Stimulated activated CD4-positive, alpha-beta T cell treated with anti-CD3 and anti-CD28 coated beads, Interleukin-15, amount 100 ng/mL, for 24 hours (primary cell): ENCODE measurements around the gene ESRRB.
"Not testable (repeated sequence)": the region's sequence is repeated elsewhere in the genome, so short reads cannot be mapped to it uniquely, and the experiment has no call there.

Source experiments
- DNase-seq: peaks from one replicate; pipeline ENCODE4 v3.0.0-alpha.2; 2020

Gene ESRRB

GRCh38 chr14:76500480-76500879 lies 124.5 kb downstream of the ESRRB start:
- DNase-seq, result no peak

- no peak for DNase-seq
Observed at GRCh38 chr14:76501156-76501720, 125.3 kb downstream of the ESRRB start.

- DNase-seq, result no peak
Observed at GRCh38 chr14:76502219-76502618, 126.3 kb downstream of the ESRRB start.

GRCh38 chr14:76502638-76503037 lies 126.7 kb downstream of the ESRRB start:
- DNase-seq, result no peak

DNA sequence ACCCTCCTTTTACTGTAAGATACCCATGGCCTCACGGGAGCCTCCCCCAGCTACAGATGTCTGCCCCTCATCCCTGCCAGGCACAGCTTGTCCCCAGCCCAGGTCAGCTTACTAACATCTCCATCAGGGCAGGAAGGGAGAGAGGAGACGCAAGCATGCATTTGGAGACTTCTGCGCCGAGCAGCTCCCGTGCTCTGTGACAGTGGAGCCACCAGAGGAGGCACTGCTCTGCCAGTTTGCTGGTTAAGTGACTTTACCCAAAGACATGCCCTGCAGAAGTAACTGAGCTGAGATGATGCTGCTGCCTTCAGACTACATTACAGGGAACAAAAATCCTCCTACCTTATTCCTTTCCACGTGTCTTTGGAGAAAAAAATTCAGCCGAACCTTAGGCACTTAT lies 133.4 kb downstream of the ESRRB start:
- DNase-seq, result no peak

DNA sequence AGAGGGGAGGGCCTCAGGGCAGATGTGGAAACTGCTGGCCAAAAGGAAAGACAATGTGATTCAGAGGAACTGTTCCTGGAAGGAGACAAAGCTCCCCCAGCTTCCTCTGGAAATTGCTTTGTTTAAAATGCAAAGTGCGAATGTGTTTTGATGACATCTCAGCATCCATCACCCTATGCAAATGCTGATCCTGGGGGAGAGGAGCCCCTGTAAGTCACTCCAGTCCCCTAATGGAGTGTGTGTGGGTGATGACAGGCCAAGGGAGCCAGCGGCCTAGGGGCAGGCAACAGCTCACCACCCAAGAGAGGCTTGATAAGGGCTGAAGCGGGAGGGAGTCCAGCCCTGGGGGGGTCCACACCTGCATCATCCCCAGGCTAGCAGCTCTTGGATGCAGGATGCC lies 134.2 kb downstream of the ESRRB start:
- DNase-seq, result no peak

- DNase-seq, result peak; percentile 27
Observed at GRCh38 chr14:76514213-76514998, 138.5 kb downstream of the ESRRB start.

GRCh38 chr14:76516884-76517283 lies 140.9 kb downstream of the ESRRB start:
- no peak for DNase-seq

- no peak for DNase-seq
Observed at GRCh38 chr14:76518366-76518765, 142.4 kb downstream of the ESRRB start.

- DNase-seq, result no peak
Observed at GRCh38 chr14:76525106-76525821, 149.3 kb downstream of the ESRRB start.

DNA sequence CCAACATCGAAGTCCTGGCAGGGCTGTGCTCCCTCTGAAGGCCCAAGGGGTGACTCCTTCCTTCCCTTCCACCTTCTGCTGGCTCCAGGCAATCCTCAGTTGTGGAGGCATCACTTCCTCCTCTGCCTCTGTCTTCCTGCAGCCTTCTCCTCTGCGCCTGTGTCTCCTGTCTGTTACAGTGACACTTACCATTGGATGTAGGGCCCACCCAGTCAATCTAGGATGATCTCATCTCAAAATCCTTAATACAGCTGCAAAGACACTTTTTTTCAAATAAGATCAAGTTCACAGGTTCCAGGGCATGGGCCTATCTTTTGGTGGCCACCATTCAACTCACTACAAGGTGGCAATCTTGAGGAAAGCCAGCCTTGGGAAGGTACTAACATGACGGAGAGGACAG lies 155.1 kb downstream of the ESRRB start:
- DNase-seq, result no peak

DNA sequence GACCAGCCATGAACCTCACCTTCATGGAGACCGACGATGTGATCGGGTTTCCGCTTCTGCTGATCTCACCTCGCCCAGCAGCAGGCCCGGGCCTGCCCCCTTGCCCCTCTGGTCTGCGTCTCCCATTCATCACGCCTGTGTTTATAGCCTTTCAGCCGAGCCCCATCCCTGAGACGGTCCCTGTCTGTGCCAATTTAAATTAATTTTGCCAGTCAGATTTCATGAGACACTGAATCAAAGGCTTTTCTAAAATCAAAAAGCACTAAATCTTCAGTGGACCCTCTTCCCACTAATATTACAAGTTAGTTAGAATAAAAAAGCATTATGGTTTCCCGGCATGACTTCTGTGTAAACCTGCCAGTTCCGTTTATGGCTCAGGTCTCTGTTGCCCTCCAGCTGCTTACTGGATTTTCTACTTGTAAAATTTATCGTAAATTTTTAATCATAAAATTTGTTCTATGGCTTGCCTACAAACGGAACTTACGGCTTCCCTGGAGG lies 155.9 kb downstream of the ESRRB start:
- no peak for DNase-seq

GRCh38 chr14:76536636-76537035 lies 160.7 kb downstream of the ESRRB start:
- not testable (repeated sequence) for DNase-seq

GRCh38 chr14:76537906-76538647 lies 162.1 kb downstream of the ESRRB start:
- DNase-seq, result no peak

DNA sequence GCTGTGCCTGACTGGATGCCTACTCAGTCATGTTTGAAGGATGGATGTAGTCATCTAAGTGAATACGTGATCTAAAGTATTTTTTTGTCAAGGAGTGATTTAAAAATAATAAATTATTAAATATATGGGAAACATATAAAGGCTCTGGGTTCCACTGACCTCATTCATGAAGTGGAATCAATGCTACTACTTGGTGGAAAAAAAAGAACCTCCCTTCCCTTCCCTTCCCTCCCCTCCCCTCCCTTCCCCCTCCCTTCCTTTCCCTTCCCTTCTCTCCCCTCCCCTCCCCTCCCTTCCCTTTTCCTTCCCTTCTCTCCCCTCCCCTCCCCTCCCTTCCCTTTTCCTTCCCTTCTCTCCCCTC lies 162.7 kb downstream of the ESRRB start:
- DNase-seq, result no peak

GRCh38 chr14:76539130-76539529 lies 163.2 kb downstream of the ESRRB start:
- DNase-seq, result no peak

- DNase-seq, result no peak
Observed at GRCh38 chr14:76541594-76542219, 165.8 kb downstream of the ESRRB start.

DNA sequence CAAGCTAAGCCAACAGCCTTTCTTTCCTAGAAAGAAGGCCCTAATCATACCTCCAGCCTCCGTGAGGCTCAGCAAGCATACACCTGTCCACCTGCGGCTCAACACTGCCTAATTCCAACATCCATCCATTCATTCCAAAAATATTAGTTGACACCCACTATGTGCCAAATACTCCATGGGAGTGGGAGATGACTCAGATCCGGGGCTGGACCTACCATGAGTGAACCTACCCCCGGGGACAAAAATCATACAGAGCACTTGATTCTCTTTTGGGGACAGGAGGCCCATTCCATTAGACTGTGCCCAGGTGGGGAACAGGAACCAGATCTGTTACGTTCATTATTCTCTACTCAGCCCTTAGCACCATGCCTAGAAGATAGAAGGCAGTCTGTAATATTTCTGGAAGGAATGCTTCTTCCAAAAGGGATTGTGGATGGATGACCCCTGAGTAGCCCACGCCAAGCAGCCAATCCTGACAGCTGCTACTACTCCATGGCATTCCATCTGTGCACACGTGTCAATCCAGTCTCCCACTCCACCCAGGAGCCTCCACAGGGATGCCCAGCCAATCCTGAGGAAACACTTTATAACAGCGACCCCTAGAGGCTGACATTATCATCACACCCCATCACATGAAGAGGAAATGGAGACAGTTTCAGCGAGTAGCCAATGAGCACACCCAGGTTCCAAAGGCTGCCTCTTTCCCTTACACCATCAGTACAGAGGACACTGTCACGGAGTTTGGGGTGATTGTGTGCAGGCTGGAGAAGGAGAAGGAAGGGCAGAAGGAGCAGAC lies 170.7 kb downstream of the ESRRB start:
- DNase-seq, result peak; percentile 9

DNA sequence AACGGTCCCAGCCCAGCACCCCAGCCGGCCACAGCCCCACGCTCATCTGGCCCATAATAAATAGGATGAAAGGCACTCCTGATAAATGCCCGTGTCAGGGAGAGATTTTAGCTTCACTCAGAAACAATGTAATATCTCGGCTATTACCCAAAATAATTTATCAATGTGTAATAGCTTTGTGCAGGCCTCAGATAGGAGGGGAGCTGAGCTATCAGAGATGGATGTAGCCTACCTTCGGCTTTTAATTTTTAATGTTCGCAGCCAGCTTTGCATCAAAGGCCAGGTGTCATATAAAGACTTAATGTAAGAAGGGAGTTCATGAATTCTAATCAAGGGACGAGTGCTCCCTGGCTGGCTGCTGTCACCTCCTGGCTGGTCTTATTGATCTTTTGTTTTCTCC lies 171.9 kb downstream of the ESRRB start:
- no peak for DNase-seq

DNA sequence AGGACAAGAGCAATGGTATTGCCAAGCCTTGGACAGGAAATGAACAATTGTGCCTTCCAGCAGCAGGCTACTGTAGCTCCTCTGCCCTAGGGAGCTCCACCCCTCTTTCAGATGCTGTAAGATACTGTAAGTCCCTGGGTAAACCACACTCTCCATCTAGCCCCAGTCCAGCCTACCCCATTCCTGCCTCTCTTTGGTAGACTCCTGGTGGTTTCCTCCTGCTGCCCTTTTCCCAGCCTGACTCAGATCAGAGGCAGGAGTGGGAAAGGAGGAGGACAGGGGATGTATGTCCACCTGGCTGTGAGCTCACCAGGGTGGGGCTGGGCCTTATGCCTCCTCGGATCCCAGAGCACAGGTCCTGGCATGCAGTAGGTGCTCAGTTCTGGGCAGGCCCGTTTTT lies 174.6 kb downstream of the ESRRB start:
- no peak for DNase-seq

- DNase-seq, result no peak
Observed at GRCh38 chr14:76551116-76551515, 175.2 kb downstream of the ESRRB start.
